Measurements from ENCODE around the gene SNTB2. TPM values are rescaled to one million over a fixed set of nuclear protein-coding genes. Genes with fewer than 3 reads are reported as not detected.

Gene SNTB2
- total RNA-seq, 1 donor from 2014 or later = 33.8 TPM

DNA sequence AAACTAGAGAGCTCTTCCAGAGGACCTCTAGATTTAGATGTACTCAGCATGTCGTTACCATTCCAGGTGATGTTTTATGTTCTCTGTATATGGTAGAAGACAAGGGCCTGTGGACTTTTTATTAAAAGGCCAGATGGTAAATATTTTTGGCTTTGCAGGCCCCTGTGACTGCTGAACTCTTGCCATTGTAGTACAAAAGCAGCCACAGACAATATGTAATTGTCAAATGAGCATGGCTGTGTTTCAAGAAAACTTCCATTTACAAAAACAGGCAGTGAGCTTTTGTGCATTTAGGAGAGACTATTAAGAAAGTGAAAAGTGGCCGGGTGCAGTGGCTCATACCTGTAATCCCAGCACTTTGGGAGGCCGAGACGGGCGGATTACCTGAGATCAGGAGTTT is 157.2 kb downstream of the SNTB2 start:
- DNase-seq = no peak

- DNase-seq = no peak
Observed at GRCh38 chr16:69345923-69346322, 159.0 kb downstream of the SNTB2 start.

DNA sequence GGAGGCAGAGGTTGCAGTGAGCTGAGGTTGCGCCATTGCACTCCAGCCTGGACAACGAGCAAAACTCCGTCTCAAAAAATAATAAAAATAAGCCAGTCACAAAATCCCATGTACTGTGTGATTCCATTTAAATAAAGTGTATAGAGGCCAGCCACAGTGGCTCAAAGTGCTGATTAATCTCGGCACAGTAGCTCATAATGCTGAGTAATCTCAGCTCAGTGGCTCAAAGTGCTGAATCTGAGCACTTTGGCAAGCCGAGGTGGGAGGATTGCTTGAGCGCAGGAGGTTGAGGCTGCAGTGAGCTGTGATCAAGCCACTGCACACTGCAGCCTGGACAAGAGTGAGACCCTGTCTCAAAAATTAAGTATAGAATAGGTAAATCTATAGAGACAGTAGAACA is 159.7 kb downstream of the SNTB2 start:
- no peak for DNase-seq

GRCh38 chr16:69348222-69348621 is 161.3 kb downstream of the SNTB2 start:
- no peak for DNase-seq

DNA sequence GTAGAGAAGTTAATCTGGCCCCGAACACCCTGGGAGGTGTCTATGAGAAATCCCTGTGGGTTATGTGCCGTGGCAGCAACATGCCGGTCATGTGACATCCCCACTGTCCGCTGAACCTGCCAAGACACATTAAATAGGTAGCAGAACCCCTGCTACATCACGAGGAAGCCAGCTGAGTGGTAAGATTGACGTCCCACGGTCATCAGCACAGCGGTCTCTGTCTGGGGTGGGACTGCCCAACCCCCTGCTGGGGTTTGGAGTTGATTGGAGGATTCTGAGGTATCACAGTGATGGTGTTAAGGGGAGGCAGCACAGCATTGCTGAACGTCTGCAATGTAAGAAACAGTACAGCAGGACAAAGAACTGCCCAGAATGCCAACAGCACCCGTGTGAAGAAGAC is 162.6 kb downstream of the SNTB2 start:
- DNase-seq = no peak

DNA sequence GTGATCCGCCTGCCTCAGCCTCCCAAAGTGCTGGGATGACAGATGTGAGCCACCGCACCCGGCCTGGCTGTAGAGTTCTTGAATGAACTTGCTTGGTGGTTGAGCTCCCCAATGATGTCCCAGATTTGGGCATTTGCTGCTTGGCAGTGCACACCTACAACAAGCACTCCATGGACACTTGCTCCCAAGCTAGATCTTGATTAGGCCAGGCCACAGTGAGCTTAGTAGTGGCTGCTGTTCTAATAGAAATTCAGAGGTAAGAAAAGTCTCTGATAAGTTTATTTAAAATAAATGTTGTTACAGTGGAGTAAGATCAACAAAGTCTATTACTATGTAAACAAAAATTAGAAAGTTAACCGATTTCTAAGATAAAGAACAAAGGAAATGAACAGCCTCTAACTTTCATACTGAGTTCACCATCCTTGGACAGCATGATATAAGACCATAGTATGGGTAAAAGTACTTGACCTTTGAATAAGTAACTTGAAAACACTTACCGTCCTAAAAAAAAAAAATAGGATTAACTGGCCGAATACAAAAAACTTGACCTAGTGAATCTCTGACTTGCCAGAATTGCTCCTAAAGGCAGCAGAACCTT is 163.7 kb downstream of the SNTB2 start:
- no peak for DNase-seq

DNA sequence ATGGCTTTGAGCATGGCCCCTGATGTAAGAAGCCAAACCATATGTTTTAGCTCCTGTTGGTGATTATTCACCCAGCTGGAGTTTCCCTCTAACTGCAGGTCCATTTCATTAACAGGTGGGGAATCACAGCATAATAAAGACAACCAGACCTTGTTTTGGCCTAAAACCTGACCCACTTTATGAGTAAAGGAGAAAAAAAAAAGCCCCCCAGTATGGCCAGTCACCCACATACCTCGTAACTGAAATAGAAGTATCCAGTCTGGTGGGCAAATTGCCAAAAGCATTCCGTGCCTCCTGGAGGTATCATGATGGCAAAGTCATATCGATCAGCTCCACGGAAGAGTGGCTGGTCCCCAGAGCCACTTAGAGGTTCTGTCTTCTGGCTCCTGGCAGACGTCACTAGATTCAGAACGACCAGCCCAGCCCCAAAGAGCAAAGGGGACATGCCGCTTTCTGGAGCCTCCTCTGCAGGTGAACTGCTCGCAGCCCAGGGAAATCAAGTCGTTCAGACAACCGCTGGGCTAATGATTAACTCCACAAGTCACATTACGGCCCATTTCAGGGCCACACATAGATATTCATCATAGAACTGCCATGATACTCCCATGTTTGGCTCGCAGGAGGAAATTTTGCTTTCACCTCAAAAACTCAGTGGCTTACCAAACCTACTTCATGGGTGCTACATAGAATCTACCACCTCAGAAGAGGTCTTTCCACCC is 164.5 kb downstream of the SNTB2 start, which contains the start of gene TMED6:
Gene TMED6 (minus strand): TSS at position 478 of the 719 bp plus-strand sequence. CDS start 33 bp downstream, at position 445.
- no peak for DNase-seq

Small RNAs within 50 kb of the gene (small RNA-seq; reads per million reads assigned to genes)
- gene RF00019 (ENCODE audit: low replicate concordance) = not detected
- gene RNU6-22P (ENCODE audit: low replicate concordance) = not detected

Other genes with a start within 250 kb of the SNTB2 start
- 9.9 TPM for gene HAS3, start 81.5 kb upstream of the SNTB2 start, total RNA-seq
- 44.8 TPM for gene CHTF8, start 54.6 kb upstream of the SNTB2 start, total RNA-seq
- 19.1 TPM for gene UTP4, start 54.5 kb upstream of the SNTB2 start, total RNA-seq
- 17.9 TPM for gene VPS4A, start 124.2 kb downstream of the SNTB2 start, total RNA-seq
- 8.9 TPM for gene PDF, start 143.4 kb downstream of the SNTB2 start, total RNA-seq
- gene COG8, start 152.4 kb downstream of the SNTB2 start, total RNA-seq = 20.0 TPM
- 16.7 TPM for gene NIP7, start 152.6 kb downstream of the SNTB2 start, total RNA-seq
- gene TMED6, start 164.6 kb downstream of the SNTB2 start, total RNA-seq = not detected
- 29.9 TPM for gene TERF2, start 198.8 kb downstream of the SNTB2 start, total RNA-seq
- 34.9 TPM for gene CYB5B, start 237.5 kb downstream of the SNTB2 start, total RNA-seq

Measured in skin of body (tissue), 3 donors.